ENCODE measurements around the gene MYCBPAP. TPM values are rescaled to one million over a fixed set of nuclear protein-coding genes. Genes with fewer than 3 reads are reported as not detected.

The MYCBPAP gene
- total RNA-seq, 2 experiments from 2014 or later, result 0.78 to 1.5 TPM

GRCh38 chr17:50562242-50563091, 54.2 kb downstream of the MYCBPAP start:
- Histone ChIP-seq H3K4me1 (ENCODE audit: insufficient read depth, low read length) (peaks cover 50% of the 10 kb centered on the region), H3K9me3 (ENCODE audit: control insufficient read depth in 1 of 2, insufficient read depth in 1 of 2, low read length in 2 of 2) (peaks cover 0 to 24% of the 10 kb centered on the region in 2 experiments), H3K36me3 (ENCODE audit: insufficient read depth, low read length) (no peaks in the 10 kb centered on the region), H3K27me3 (ENCODE audit: control insufficient read depth in 1 of 2, insufficient read depth in 2 of 2, low read length in 2 of 2) (peaks cover 70 to 80% of the 10 kb centered on the region in 2 experiments), H3K27ac (ENCODE audit: low read depth in 1 of 2, low read length in 2 of 2) (no peak overlapping the region), H3K4me3 (ENCODE audit: low read length) (no peak overlapping the region)
- H3K27ac Mint-ChIP-seq, result no peak overlapping the region
- POLR2A ChIA-PET, result interaction anchor here (0.6 to 4.5 kb wide), 3 partner anchors 14 to 447 kb away, joined by 3 to 19 read pairs (median 3); no protein-coding TSS in a partner anchor
- intact Hi-C loops (cut with DNase I, micrococcal nuclease), result no loop called here
- DNase-seq (peak in 3 of 14 experiments; percentile 17 to 50 (median 43)), ATAC-seq (ENCODE audit: poor library complexity) (no peak)
- no peaks in the 10 kb centered on the region for H3K9me3 Mint-ChIP-seq
- CTCF ChIA-PET, result interaction anchor here (0.9 to 1.3 kb wide), 5 partner anchors 13 to 80 kb away, joined by 3 to 5 read pairs (median 3); no protein-coding TSS in a partner anchor
- no peaks in the 10 kb centered on the region for H3K36me3 Mint-ChIP-seq (ENCODE audit: low read depth)
- no peak for TF ChIP-seq CTCF (IDR thresholded peaks at IDR 0.05)
- H3K27me3 Mint-ChIP-seq, result peaks cover 85% of the 10 kb centered on the region
- peaks cover 40% of the 10 kb centered on the region for H3K4me1 Mint-ChIP-seq (ENCODE audit: low read depth)
- peak overlapping the region; percentile 75 for H3K4me3 Mint-ChIP-seq

GRCh38 chr17:50563092-50563511, 54.9 kb downstream of the MYCBPAP start:
- H3K4me3 ChIP-seq (ENCODE audit: low read length), result no peak overlapping the region
- peak overlapping the region; percentile 75 for H3K4me3 Mint-ChIP-seq
- DNase-seq (peak in 2 of 14 experiments; percentile 41 to 43), ATAC-seq (ENCODE audit: poor library complexity) (no peak)
- ChIA-PET CTCF (interaction anchor here (0.9 to 1.3 kb wide), 5 partner anchors 12 to 81 kb away, joined by 3 to 5 read pairs (median 3); no protein-coding TSS in a partner anchor), POLR2A (interaction anchor here (4.5 kb wide), 1 partner anchor 21 kb away, joined by 19 read pairs; no protein-coding TSS in a partner anchor)
- peaks cover 39% of the 10 kb centered on the region for H3K4me1 Mint-ChIP-seq (ENCODE audit: low read depth)
- peaks cover 0 to 24% of the 10 kb centered on the region in 2 experiments for H3K9me3 ChIP-seq (ENCODE audit: control insufficient read depth in 1 of 2, insufficient read depth in 1 of 2, low read length in 2 of 2)
- intact Hi-C loops (cut with DNase I, micrococcal nuclease), result no loop called here
- peaks cover 68 to 79% of the 10 kb centered on the region in 2 experiments for H3K27me3 ChIP-seq (ENCODE audit: control insufficient read depth in 1 of 2, insufficient read depth in 2 of 2, low read length in 2 of 2)
- H3K9me3 Mint-ChIP-seq, result no peaks in the 10 kb centered on the region
- H3K27ac Mint-ChIP-seq, result no peak overlapping the region
- peaks cover 50% of the 10 kb centered on the region for H3K4me1 ChIP-seq (ENCODE audit: insufficient read depth, low read length)
- no peak for TF ChIP-seq CTCF (IDR thresholded peaks at IDR 0.05)
- H3K36me3 Mint-ChIP-seq (ENCODE audit: low read depth), result no peaks in the 10 kb centered on the region
- H3K27me3 Mint-ChIP-seq, result peaks cover 83% of the 10 kb centered on the region
- no peaks in the 10 kb centered on the region for H3K36me3 ChIP-seq (ENCODE audit: insufficient read depth, low read length)
- H3K27ac ChIP-seq (ENCODE audit: low read depth in 1 of 2, low read length in 2 of 2), result no peak overlapping the region

GRCh38 chr17:50564916-50565315, 56.7 kb downstream of the MYCBPAP start:
- H3K27ac ChIP-seq (ENCODE audit: low read depth in 1 of 2, low read length in 2 of 2), result no peak overlapping the region
- no peaks in the 10 kb centered on the region for H3K36me3 Mint-ChIP-seq (ENCODE audit: low read depth)
- H3K4me3 ChIP-seq (ENCODE audit: low read length), result no peak overlapping the region
- H3K27me3 ChIP-seq (ENCODE audit: control insufficient read depth in 1 of 2, insufficient read depth in 2 of 2, low read length in 2 of 2), result peaks cover 53 to 62% of the 10 kb centered on the region in 2 experiments
- no peak for TF ChIP-seq CTCF (IDR thresholded peaks at IDR 0.05)
- DNase-seq, result peak in 2 of 14 experiments; percentile 57 to 64
- POLR2A ChIA-PET, result no interaction called here
- H3K4me3 Mint-ChIP-seq, result peak overlapping the region; percentile 68
- CTCF ChIA-PET, result no interaction called here
- no peaks in the 10 kb centered on the region for H3K9me3 Mint-ChIP-seq
- H3K27ac Mint-ChIP-seq, result no peak overlapping the region
- H3K27me3 Mint-ChIP-seq, result peaks cover 65% of the 10 kb centered on the region
- peaks cover 0 to 13% of the 10 kb centered on the region in 2 experiments for H3K9me3 ChIP-seq (ENCODE audit: control insufficient read depth in 1 of 2, insufficient read depth in 1 of 2, low read length in 2 of 2)
- peaks cover 23% of the 10 kb centered on the region for H3K4me1 Mint-ChIP-seq (ENCODE audit: low read depth)
- H3K4me1 ChIP-seq (ENCODE audit: insufficient read depth, low read length), result peaks cover 35% of the 10 kb centered on the region
- no peak for ATAC-seq (ENCODE audit: poor library complexity)
- H3K36me3 ChIP-seq (ENCODE audit: insufficient read depth, low read length), result no peaks in the 10 kb centered on the region
- intact Hi-C loops (cut with DNase I, micrococcal nuclease), result loop anchor here in 1 of 2 experiments (5.0 kb wide), 1 partner anchor 62 kb away; no protein-coding TSS in a partner anchor

Data from CD4-positive, alpha-beta T cell (primary cell).